IMR-90 (cell line): ENCODE measurements around the gene HS2ST1. TPM values are rescaled to one million over a fixed set of nuclear protein-coding genes. Genes with fewer than 3 reads are reported as not detected.
"Not testable (repeated sequence)": the region's sequence is repeated elsewhere in the genome, so short reads cannot be mapped to it uniquely, and the experiment has no call there.

Experiments
- ATAC-seq: fragments of 200-7000 bp; cut with Tn5 transposase; 2 replicates; pipeline ENCODE4 v1.9.1; 2020; ENCODE audit warnings: low read depth, mild to moderate bottlenecking, moderate library complexity
- BruUV-seq: library from RNA; stranded (reverse); fragments of 400-500 nt; replicated peaks from 2 replicates; lab custom pipeline; 2021; lab: Mats Ljungman, UMichigan
- CTCF ChIA-PET: fragments of 300-600 bp; formaldehyde crosslinking; extraction: SDS; loops from one replicate; lab custom pipeline; 2021; ENCODE audit warnings: antibody characterized with exemption; lab: Yijun Ruan, JAX
- POLR2A ChIA-PET: fragments of 300-600 bp; sonication (Branson Sonifier 250); formaldehyde crosslinking; loops from one replicate; lab custom pipeline; 2022; ENCODE audit warnings: antibody characterized with exemption; ENCODE audit not compliant: unreplicated experiment; lab: Charles Lee
- DNase-seq: peaks from one replicate; pipeline ENCODE4 v3.0.0; 2013
- H2AFZ ChIP-seq: replicated peaks from 2 replicates; pipeline ENCODE3; 2013; ENCODE audit warnings: low read length, mild to moderate bottlenecking; ENCODE audit not compliant: poor library complexity
- H2AK5ac ChIP-seq: 2 replicates; pipeline ENCODE4 v1.6.1; 2013; ENCODE audit warnings: low read depth, low read length, inconsistent platforms
- H2AK9ac ChIP-seq: replicated peaks from 2 replicates; pipeline ENCODE3; 2013; ENCODE audit warnings: mild to moderate bottlenecking, low read depth, low read length, moderate library complexity; ENCODE audit not compliant: poor library complexity
- H2BK120ac ChIP-seq: 2 replicates; pipeline ENCODE4 v1.6.1; 2013; ENCODE audit warnings: low read depth, low read length, inconsistent platforms
- H2BK15ac ChIP-seq: 3 replicates; pipeline ENCODE4 v1.6.1; 2013; ENCODE audit warnings: low read depth, low read length, inconsistent platforms
- H2BK20ac ChIP-seq: 2 replicates; pipeline ENCODE4 v1.6.1; 2013; ENCODE audit warnings: low read depth, mild to moderate bottlenecking, inconsistent platforms, low read length, moderate library complexity
- H2BK5ac ChIP-seq: 2 replicates; pipeline ENCODE4 v1.6.1; 2013; ENCODE audit warnings: mild to moderate bottlenecking, low read depth, low read length, inconsistent platforms; ENCODE audit not compliant: poor library complexity, severe bottlenecking
- H3K14ac ChIP-seq: replicated peaks from 2 replicates; pipeline ENCODE4 v1.6.1; 2013; ENCODE audit warnings: low read depth, low read length, inconsistent platforms
- H3K18ac ChIP-seq: 2 replicates; pipeline ENCODE4 v1.6.1; 2013; ENCODE audit warnings: low read depth, low read length, control low read depth
- H3K23ac ChIP-seq: 2 replicates; pipeline ENCODE4 v1.6.1; 2013; ENCODE audit warnings: low read depth, low read length, inconsistent platforms
- H3K27ac ChIP-seq: 2 replicates; pipeline ENCODE4 v1.5.1; 2013; ENCODE audit warnings: mild to moderate bottlenecking, control low read depth, low read length; ENCODE audit not compliant: insufficient read depth
- H3K27me3 ChIP-seq: 2 replicates; pipeline ENCODE4 v1.6.1; 2013; ENCODE audit warnings: low read length; ENCODE audit not compliant: control insufficient read depth, insufficient read depth
- H3K36me3 ChIP-seq: 2 replicates; pipeline ENCODE4 v1.6.1; 2013; ENCODE audit warnings: low read length, mixed read lengths; ENCODE audit not compliant: control insufficient read depth, insufficient read depth
- H3K4ac ChIP-seq: 2 replicates; pipeline ENCODE4 v1.6.1; 2013; ENCODE audit warnings: low read depth, low read length, inconsistent platforms
- H3K4me1 ChIP-seq: 2 replicates; pipeline ENCODE4 v1.6.1; 2013; ENCODE audit warnings: low read length, mixed read lengths; ENCODE audit not compliant: control insufficient read depth, insufficient read depth
- H3K4me2 ChIP-seq: 2 replicates; pipeline ENCODE4 v1.6.1; 2013; ENCODE audit warnings: low read depth, mild to moderate bottlenecking, control low read depth, low read length, moderate library complexity
- H3K4me3 ChIP-seq: 2 replicates; pipeline ENCODE4 v1.5.1; 2013; ENCODE audit warnings: low read depth, mild to moderate bottlenecking, control low read depth, low read length, moderate library complexity; ENCODE audit not compliant: insufficient read depth
- H3K56ac ChIP-seq: 2 replicates; pipeline ENCODE4 v1.6.1; 2013; ENCODE audit warnings: low read length, inconsistent platforms; ENCODE audit not compliant: insufficient read depth; ENCODE audit errors: extremely low read depth
- H3K79me1 ChIP-seq, 2 experiments: 2 replicates each; pipeline ENCODE4 v1.6.1; 2013; ENCODE audit warnings: low read length in 2 of 2, inconsistent platforms in 1 of 2, low read depth in 1 of 2
- H3K9ac ChIP-seq: 2 replicates; pipeline ENCODE4 v1.6.1; 2013; ENCODE audit warnings: low read depth, low read length, control low read depth
- H3K9me1 ChIP-seq: 2 replicates; pipeline ENCODE4 v1.6.1; 2013; ENCODE audit warnings: low read length, inconsistent platforms; ENCODE audit not compliant: insufficient read depth
- H3K9me3 ChIP-seq: 2 replicates; pipeline ENCODE4 v1.6.1; 2013; ENCODE audit warnings: low read length; ENCODE audit not compliant: control insufficient read depth, insufficient read depth
- H4K20me1 ChIP-seq: 2 replicates; pipeline ENCODE4 v1.6.1; 2013; ENCODE audit warnings: low read length, inconsistent platforms; ENCODE audit not compliant: insufficient read depth
- H4K5ac ChIP-seq: 2 replicates; pipeline ENCODE4 v1.6.1; 2013; ENCODE audit warnings: mild to moderate bottlenecking, low read depth, low read length, control low read depth
- H4K8ac ChIP-seq, 2 experiments: 2 replicates each; pipeline ENCODE4 v1.6.1; 2013; ENCODE audit warnings: low read depth in 2 of 2, low read length in 2 of 2, control low read depth in 1 of 2, inconsistent platforms in 1 of 2
- H4K91ac ChIP-seq: 2 replicates; pipeline ENCODE4 v1.6.1; 2013; ENCODE audit warnings: low read depth, low read length, inconsistent platforms; ENCODE audit not compliant: insufficient read depth
- WGBS, 2 experiments: methylation state at CpG; one replicate each; pipeline versions ENCODE4 v1.1.5 to v1.1.7; 2013; ENCODE audit warnings: missing lambda C conversion rate in 2 of 2; ENCODE audit not compliant: insufficient read length in 1 of 2; ENCODE audit errors: extremely low coverage in 2 of 2; 5-methylcytosine and 5-hydroxymethylcytosine counted together
- dilution Hi-C: fragments of 300-500 bp; cut with HindIII; formaldehyde crosslinking; loops from one replicate; pipeline ENCODE4 v1.14.3; 2018; ENCODE audit warnings: low sequenced_read_pairs; ENCODE audit not compliant: unreplicated experiment
- in situ Hi-C: fragments of 300-500 bp; cut with MboI; formaldehyde crosslinking; loops from 3 replicates; pipeline ENCODE4 v1.14.3; 2019; ENCODE audit warnings: low sequenced_read_pairs, inconsistent platforms, mixed read lengths
- intact Hi-C: fragments of 100-400 bp; cut with micrococcal nuclease; formaldehyde crosslinking; loops from 2 replicates; pipeline ENCODE4 v1.10.0; 2022
- polyA plus RNA-seq, 3 experiments: library from polyadenylated mRNA; depleted of rRNA; stranded (reverse); fragments of >200 nt; gene quantifications; 2 replicates each; pipeline ENCODE4 v1.2.3, GENCODE V29; 2012; ENCODE audit warnings: low replicate concordance in 1 of 3
- total RNA-seq: library from RNA; depleted of rRNA; stranded (reverse); fragments of >200 nt; gene quantifications from 2 replicates; pipeline ENCODE4 v1.2.3, GENCODE V29; 2012

The HS2ST1 gene
- total and polyA plus RNA-seq, 2 of the 4 experiments (the other 2 are of a cell fraction): 7.8 to 13.1 TPM

DNA sequence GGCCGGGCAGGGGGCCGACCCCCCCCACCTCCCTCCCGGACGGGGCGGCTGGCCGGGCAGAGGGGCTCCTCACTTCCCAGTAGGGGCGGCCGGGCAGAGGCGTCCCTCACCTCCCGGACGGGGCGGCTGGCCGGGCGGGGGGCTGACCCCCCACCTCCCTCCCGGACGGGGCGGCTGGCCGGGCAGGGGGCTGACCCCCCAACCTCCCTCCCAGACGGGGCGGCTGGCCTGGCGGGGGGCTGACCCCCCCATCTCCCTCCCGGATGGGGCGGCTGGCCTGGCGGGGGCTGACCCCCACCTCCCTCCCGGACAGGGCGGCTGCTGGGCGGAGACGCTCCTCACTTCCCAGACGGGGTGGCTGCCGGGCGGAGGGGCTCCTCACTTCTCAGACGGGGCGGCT, 15.0 kb upstream of the HS2ST1 start:
- in situ Hi-C loops, intact Hi-C loops, H4K91ac ChIP-seq, H2BK20ac ChIP-seq, H3K4me3 ChIP-seq, H3K23ac ChIP-seq, H2BK15ac ChIP-seq, BruUV-seq, H3K36me3 ChIP-seq, H3K14ac ChIP-seq, H3K4me2 ChIP-seq, POLR2A ChIA-PET, H3K9me1 ChIP-seq, H4K8ac ChIP-seq, H3K4ac ChIP-seq, H3K9ac ChIP-seq, H3K4me1 ChIP-seq, H3K27ac ChIP-seq, ATAC-seq, H2AFZ ChIP-seq, H2AK9ac ChIP-seq, H3K9me3 ChIP-seq, dilution Hi-C loops, H2BK5ac ChIP-seq, CTCF ChIA-PET, H3K18ac ChIP-seq, DNase-seq, H3K27me3 ChIP-seq, H2BK120ac ChIP-seq, H2AK5ac ChIP-seq, H3K56ac ChIP-seq, H4K5ac ChIP-seq: not testable (repeated sequence)
- WGBS, 2 experiments: 100% methylated on average over 1 of the region's 33 CpGs; no CpG with 5 or more reads in 1 of the 2 experiments
- H3K79me1 ChIP-seq: peaks cover 9 to 25% of the 10 kb centered on the region in 2 experiments; a peak in 3 of 4 replicates
- peaks cover 15% of the 10 kb centered on the region; the same call in 1 of the 2 replicates for H4K20me1 ChIP-seq
